Hepatocyte (in vitro differentiated cells): ENCODE results near the gene PAK5.

Source experiments
- CTCF ChIP-seq: fragments of 200-600 bp; sonication (generic); IDR thresholded peaks from 2 replicates; pipeline ENCODE4 v1.5.1; 2016; ENCODE audit warnings: antibody characterized with exemption, mild to moderate bottlenecking; ENCODE audit not compliant: poor library complexity
- EZH2 ChIP-seq: fragments of 200-600 bp; sonication (generic); IDR thresholded peaks from 2 replicates; pipeline ENCODE4 v1.6.1; 2016; ENCODE audit warnings: antibody characterized with exemption, mild to moderate bottlenecking, borderline replicate concordance
- EZH2phosphoT487 ChIP-seq: fragments of 200-600 bp; sonication (generic); IDR thresholded peaks from one replicate; pipeline ENCODE4 v1.6.1; 2018; ENCODE audit warnings: antibody characterized with exemption, mild to moderate bottlenecking, low read depth, moderate library complexity; ENCODE audit not compliant: unreplicated experiment, severe bottlenecking

DNA sequence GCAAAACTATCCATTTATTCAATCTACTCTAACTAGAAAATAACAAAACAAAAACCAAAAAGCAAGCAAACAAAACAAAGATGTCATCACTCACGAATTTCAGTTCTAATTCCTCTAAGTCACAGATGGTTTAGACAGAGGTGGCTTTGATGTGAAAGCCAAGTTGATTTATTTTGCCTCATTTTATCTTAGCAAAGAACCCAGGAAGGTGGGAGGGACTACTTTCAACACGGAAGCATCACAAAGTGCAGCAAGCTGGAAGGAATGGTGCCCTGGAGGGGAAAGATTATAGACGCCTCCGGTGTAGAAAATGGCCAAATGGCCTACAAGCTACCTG lies 236.1 kb downstream of the PAK5 start:
- TF ChIP-seq CTCF = no peak
- no peak for TF ChIP-seq EZH2
- TF ChIP-seq EZH2phosphoT487 = no peak
